Lung microvascular endothelial cell (primary cell): ENCODE measurements around the gene ABCC1. TPM values are rescaled to one million over a fixed set of nuclear protein-coding genes. Genes with fewer than 3 reads are reported as not detected.

Experiments used
- DNase-seq, 2 donors: peaks; one replicate each; pipeline versions ENCODE4 v3.0.0 to v3.0.0-alpha.2; 2010; ENCODE audit warnings: low read depth in 2 of 2
- total RNA-seq: library from RNA; depleted of rRNA; stranded (reverse); fragments of >200 nt; gene quantifications from 2 replicates; pipeline ENCODE4 v1.2.1, GENCODE V29; 2014

ABCC1 gene
- total RNA-seq, 1 donor from 2014 or later = 25.4 TPM

DNA sequence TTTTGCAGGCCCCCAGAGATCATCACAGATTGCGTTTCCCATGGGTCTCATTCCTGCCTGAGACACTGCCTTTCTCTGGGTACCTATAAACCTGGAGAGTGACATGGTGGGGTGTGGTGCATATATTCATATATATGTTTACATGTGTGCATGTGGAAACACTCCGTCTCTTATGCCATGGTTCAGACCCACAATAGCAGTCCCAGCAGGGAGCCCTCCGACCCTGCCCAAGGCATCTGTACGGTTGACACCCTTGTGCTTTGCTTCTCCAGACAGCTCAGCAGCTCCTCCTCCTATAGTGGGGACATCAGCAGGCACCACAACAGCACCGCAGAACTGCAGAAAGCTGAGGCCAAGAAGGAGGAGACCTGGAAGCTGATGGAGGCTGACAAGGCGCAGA is 157.1 kb downstream of the ABCC1 start:
- DNase-seq = no peak

DNA sequence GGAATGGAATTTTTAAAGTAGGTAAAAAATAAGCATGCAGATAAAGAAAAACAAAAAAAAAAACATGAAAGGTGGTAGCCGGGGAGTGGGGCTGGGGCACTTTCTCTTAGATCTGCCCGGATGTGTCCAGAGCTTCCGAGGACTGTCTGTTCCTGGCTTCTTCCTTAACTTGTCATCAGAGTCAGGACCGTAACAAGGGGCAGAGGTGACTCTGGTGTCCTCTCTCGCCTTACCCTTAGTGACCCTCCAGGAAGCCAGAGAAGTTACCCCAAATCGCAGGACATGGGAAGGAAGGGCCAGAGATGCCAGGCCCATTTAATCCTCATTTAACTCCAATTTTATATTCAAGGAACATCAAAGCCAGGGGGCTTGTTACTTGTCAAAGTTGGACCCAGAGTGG is 158.4 kb downstream of the ABCC1 start:
- no peak for DNase-seq

- no peak for DNase-seq
Measured at GRCh38 chr16:16108759-16109158, 159.3 kb downstream of the ABCC1 start.

DNA sequence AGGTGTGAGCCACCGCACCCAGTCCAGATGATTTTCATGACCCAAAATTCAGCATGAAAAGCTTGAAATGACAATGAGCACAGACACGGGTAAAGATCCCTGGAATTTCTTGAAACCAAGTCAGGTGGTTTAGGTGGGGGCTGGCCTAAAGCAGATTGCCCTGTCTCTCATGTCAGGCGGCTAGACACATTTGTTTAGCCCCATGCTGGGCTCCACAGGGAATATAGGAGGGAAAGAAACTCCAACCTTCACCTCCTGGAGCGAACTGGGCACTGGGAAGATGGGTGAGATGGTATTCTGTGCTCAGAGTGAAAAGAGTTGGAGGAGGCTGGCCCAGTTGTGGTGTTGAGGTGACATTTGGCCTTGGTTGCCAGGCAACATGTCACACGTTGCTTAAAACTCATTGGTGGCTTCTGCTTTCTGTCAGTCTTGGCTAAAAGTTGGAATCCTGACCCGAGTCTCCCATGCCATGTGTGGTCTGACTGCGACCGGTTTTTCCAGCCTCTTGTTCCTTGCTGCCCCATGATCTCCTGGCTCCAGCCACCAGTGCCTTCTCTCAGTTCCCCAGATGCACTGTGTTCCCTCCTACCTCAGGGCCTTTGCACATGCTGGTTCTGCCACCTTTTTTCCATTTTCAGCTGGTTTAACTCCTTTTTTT is 160.2 kb downstream of the ABCC1 start:
- DNase-seq = no peak

DNA sequence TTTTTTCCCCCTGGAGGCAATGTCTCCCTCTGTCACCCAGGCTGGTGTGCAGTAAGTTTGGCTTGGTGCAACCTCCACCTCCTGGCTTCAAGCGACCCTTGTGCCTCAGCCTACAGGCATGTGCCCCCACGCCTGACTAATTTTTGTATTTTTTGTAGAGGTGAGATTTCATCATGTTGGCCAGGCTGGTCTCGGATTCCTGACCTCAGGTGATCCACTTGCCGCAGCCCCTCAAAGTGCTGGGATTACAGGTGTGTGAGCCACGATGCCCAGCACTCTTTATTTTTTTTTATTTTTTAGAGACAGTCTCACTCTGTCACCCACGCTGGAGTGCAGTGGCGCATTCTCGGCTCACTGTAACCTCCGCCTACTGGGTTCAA is 160.7 kb downstream of the ABCC1 start:
- no peak for DNase-seq

GRCh38 chr16:16111639-16112038 is 162.2 kb downstream of the ABCC1 start:
- DNase-seq = no peak

- no peak for DNase-seq
Measured at GRCh38 chr16:16112450-16113053, 163.1 kb downstream of the ABCC1 start.

DNA sequence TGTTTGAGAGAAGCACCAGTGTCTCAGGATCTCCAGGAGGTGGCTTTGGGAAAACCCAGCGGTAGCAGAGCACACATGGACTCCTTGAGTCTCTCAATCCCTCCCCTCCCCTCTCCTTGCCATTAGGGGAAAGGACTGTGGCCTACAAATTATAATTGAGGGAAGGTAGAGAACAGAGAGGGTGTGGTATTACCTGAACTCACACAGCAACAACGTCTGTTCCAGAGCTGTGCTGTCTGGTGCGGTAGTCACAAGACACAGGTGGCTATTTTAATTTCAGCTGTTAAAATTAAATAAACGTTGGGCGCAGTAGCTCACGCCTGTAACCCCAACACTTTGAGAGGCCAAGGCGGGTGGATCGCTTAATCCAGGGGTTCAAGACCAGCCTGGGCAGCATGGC is 163.7 kb downstream of the ABCC1 start:
- no peak for DNase-seq

GRCh38 chr16:16116841-16117240 is 167.4 kb downstream of the ABCC1 start:
- no peak for DNase-seq

DNA sequence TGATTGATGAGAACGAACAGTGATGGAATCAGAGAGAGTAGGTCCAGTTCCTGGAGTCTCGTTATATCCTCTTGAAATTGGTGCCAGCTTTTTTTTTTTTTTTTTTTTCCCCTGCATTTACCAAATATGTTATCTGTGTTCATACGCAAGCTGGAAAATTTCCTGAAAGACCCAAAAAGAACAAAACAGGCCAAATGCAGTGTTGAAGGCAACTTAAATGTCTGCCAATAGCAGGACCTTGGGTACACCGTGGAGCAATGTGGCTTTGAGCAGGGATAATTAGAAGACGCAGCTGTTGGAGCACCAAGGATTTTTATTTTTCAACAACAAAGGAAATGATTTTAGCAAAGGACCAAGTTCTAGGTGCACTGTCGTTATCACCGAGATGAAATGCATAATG is 168.9 kb downstream of the ABCC1 start:
- no peak for DNase-seq

GRCh38 chr16:16120044-16120381 is 170.6 kb downstream of the ABCC1 start:
- DNase-seq = peak in 1 of 2 donors; percentile 54

DNA sequence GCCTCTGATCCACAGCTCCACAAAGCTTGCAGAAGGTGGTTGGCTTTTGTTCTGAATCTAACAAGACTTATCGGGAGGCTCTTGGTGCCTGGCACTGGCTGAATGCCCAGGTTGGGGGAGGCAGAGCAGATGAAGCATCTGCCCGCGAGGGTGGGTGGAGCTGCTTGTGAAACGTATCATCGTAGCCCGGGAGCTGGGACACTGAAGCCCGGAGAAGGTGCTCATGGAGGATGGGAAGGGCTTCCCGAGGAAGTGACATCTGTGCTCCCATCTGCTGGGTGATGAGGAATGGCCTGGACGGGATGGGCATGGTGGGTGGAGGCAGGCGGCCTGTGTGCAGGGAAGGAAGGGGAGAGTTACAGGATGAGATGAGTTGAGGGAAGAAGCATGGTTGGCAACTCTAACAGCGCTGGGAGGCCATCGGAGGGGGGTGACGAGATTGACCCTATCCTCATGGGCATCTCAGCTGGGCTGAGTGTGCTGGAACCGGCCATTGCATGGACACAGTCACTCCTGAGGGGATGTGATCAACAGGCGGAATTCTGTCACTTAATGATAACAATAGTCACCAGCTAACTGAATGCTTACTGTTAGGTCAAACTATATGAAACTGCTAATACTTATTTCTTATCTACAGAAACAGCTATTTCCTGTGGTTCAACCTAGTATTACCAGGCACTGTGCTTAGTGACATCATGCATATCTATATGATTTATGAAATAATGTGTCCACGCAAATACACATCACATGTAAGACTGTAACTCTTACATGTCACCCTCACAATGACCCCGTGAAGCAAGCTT is 171.2 kb downstream of the ABCC1 start:
- DNase-seq = peak; percentile 86 to 93

- DNase-seq = no peak
Measured at GRCh38 chr16:16121185-16121727, 171.8 kb downstream of the ABCC1 start.

- DNase-seq = no peak
Measured at GRCh38 chr16:16122264-16122663, 172.8 kb downstream of the ABCC1 start.

- DNase-seq = no peak
Measured at GRCh38 chr16:16124438-16124837, 175.0 kb downstream of the ABCC1 start.

- no peak for DNase-seq
Measured at GRCh38 chr16:16124974-16125373, 175.6 kb downstream of the ABCC1 start.

- DNase-seq = no peak
Measured at GRCh38 chr16:16126896-16127295, 177.5 kb downstream of the ABCC1 start.

DNA sequence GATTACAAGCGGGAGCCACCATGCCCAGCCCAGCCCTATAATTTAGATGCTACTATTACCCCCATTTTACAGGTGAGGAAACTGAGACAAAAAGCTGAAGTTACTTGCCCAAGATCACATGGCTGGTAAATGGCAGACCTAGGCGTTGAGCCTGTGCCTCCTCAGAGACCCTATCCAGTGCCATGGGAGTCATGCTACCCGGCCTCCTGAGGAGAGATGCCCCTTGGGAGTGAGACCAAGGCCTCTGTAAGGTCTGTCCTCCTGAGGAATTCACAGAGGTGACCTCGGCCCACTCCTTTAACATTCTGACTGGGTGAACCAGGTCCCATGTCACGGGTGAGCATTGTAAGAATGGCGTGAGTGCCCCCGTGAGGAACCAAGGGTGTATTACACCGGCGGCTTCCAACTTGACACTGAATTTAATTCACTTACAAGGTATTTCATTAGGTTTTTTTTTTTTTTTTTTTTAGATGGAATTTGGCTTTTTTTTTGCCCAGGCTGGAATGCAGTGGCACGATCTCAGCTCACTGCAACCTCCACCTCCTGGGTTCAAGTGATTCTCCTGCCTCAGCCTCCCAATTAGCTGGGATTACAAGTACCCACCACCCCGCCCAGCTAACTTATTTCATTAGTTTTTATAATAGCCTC is 178.2 kb downstream of the ABCC1 start:
- DNase-seq = peak; percentile 74 to 77

DNA sequence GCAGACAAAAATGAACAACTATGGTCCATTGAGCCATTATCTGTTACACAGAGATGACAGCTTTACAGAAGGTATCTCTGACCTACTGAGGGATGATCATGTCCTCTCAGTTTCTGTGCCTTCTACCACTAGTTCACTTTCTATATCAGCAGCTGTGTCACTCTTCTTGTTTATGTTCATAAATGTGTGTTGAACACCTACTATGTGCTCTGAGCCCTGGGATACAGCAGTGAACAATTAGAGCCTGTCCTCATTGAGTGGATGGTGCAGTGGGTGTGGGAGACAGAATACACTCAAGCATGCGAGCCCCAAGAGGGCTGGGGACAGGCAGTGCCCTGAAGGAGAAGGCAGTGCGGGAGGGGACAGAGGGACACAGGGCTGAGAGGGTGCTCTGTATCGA is 181.8 kb downstream of the ABCC1 start:
- DNase-seq = no peak

DNA sequence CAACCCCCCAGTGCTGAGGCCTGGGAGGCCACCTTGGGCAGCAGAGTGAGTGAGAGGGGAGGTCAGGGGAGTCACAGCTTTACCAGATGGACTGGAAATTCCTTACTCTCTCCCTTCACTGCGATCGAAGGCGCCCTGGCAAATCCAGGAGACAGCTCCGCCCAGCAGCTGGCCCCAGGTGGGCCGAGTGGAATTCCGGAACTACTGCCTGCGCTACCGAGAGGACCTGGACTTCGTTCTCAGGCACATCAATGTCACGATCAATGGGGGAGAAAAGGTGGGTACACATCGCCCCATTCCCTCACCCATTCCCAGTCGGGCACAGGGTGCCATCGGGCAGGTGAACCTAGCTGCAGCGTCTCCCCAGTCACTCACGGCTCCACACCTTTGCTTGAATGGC is 182.2 kb downstream of the ABCC1 start:
- DNase-seq = no peak

DNA sequence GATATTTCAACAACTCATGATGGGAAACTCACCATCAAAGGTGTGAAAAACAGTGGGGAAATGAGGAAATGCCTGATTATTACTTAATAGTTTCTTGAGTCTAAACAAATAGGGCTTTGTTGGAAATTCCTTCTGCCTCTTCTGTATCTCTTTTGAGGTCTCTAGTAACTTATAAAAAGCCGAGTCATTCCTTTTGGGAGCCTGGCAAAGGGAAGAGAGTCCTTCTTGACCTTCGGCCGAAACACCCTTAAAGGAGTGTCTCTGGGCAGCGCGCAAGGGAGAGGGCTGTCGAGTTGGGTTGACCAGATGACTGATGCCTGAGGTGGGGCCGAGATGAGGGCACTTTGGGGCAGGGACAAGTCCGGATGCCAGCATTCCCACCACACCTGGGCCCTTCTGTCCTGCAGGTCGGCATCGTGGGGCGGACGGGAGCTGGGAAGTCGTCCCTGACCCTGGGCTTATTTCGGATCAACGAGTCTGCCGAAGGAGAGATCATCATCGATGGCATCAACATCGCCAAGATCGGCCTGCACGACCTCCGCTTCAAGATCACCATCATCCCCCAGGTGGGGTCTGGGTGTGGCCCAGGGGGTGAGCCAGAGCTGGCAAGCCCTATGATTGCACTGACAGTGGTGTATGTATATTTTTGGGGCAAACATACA is 184.7 kb downstream of the ABCC1 start:
- DNase-seq = no peak

GRCh38 chr16:16136588-16136987 is 187.2 kb downstream of the ABCC1 start:
- no peak for DNase-seq
